ENCODE measurements around the gene EHBP1. TPM values are rescaled to one million over a fixed set of nuclear protein-coding genes. Genes with fewer than 3 reads are reported as not detected.

The EHBP1 gene
- total and polyA plus RNA-seq, 11 donors, result 5.2 to 34.2 (median 18.1) TPM

DNA sequence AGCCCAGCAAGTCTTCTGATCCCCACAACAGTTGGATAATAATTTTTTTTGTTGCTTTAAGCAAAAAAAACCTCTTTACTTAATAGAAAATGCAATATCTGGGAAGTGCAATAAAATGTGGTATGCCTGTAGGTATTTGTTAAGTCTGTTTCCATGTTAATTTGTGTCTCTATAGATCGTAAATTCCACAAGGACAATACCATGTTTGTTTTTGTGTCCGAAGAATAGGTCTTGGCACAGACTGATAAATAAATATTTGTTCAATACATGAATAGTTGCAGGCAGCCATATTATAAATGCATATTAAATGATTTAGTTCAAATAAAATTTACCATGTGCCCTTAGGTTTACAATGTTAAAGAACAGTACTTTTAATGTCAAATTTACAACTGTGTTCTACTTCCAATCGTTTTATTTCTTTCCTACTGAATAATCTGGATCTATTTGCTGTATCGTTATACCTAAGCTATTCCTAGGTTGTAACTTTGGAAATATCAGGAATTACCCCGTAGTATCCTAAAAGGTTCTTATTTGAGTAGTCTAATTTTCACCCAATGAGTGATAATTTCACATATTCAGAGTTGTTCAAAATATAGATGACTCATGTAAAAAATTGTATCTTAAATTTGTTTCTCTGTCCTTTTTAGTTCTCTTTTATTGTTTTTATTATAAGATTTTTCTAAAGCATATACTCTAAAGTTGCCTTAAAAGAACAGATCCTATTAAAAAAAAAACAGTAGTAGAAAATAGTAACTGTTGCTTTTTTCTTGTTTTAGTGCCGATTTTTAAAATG is 151.8 kb downstream of the EHBP1 start:
- WGBS, 4 donors, result 78 to 95% (median 88%) methylated on average over 6 of the region's 6 CpGs
- peaks cover 0 to 35% (median 3%) of the 10 kb centered on the region in 9 donors for H3K36me3 ChIP-seq
- H3K27ac ChIP-seq, result no peak overlapping the region
- intact Hi-C loops (cut with DNase I), result no loop called here
- H3K9me3 ChIP-seq, result peaks cover 0 to 12% (median 0%) of the 10 kb centered on the region in 12 donors
- DNase-seq (no peak), ATAC-seq (no peak)
- no peaks in the 10 kb centered on the region for H3K27me3 ChIP-seq
- H3K4me3 ChIP-seq, result no peak overlapping the region
- TF ChIP-seq, protein P1, sequence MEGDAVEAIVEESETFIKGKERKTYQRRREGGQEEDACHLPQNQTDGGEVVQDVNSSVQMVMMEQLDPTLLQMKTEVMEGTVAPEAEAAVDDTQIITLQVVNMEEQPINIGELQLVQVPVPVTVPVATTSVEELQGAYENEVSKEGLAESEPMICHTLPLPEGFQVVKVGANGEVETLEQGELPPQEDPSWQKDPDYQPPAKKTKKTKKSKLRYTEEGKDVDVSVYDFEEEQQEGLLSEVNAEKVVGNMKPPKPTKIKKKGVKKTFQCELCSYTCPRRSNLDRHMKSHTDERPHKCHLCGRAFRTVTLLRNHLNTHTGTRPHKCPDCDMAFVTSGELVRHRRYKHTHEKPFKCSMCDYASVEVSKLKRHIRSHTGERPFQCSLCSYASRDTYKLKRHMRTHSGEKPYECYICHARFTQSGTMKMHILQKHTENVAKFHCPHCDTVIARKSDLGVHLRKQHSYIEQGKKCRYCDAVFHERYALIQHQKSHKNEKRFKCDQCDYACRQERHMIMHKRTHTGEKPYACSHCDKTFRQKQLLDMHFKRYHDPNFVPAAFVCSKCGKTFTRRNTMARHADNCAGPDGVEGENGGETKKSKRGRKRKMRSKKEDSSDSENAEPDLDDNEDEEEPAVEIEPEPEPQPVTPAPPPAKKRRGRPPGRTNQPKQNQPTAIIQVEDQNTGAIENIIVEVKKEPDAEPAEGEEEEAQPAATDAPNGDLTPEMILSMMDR (IDR thresholded peaks at IDR 0.05), result no peak
- no peak for TF ChIP-seq POLR2A (IDR thresholded peaks at IDR 0.05)
- H3K4me1 ChIP-seq, result peaks cover 0 to 5% (median 0%) of the 10 kb centered on the region in 12 donors

- H3K36me3 ChIP-seq, result peaks cover 0 to 35% (median 3%) of the 10 kb centered on the region in 9 donors
- H3K27ac ChIP-seq, result no peak overlapping the region
- no peaks in the 10 kb centered on the region for H3K27me3 ChIP-seq
- TF ChIP-seq POLR2A (IDR thresholded peaks at IDR 0.05), result no peak
- TF ChIP-seq, protein P1 (IDR thresholded peaks at IDR 0.05), result no peak
- DNase-seq, result no peak
- H3K4me3 ChIP-seq, result no peak overlapping the region
- intact Hi-C loops (cut with DNase I), result no loop called here
- no peak for ATAC-seq
- peaks cover 0 to 5% (median 0%) of the 10 kb centered on the region in 12 donors for H3K4me1 ChIP-seq
- H3K9me3 ChIP-seq, result peaks cover 0 to 9% (median 0%) of the 10 kb centered on the region in 12 donors
- WGBS, 4 donors, result 83 to 91% (median 89%) methylated on average over 2 of the region's 2 CpGs
Observed at GRCh38 chr2:62858231-62858832, 152.8 kb downstream of the EHBP1 start.

DNA sequence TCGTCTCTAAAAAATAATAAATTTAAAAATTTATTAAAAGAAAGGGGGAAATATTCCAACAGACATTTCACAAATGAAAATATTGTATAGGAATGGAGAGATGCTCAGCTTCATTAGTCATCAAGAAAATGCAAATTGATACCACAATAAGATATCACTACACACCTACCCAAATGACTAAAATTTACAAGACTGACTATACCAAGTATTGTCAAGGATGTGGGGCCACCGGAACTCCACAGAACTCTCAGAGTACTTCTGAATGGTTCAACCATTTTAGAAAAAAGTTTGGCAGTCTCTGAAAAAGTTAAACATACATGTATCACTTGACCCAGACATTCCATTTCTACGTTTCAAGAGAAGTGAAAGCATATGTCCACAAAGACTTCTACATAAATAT is 163.4 kb downstream of the EHBP1 start:
- H3K36me3 ChIP-seq, result peaks cover 0 to 54% (median 21%) of the 10 kb centered on the region in 9 donors
- DNase-seq (no peak), ATAC-seq (no peak)
- peaks cover 0 to 16% (median 8%) of the 10 kb centered on the region in 12 donors for H3K9me3 ChIP-seq
- intact Hi-C loops (cut with DNase I), result no loop called here
- no peak overlapping the region for H3K4me3 ChIP-seq
- H3K27ac ChIP-seq, result no peak overlapping the region
- 93 to 98% (median 97%) methylated on average over 3 of the region's 3 CpGs for WGBS, 4 donors
- H3K27me3 ChIP-seq, result no peaks in the 10 kb centered on the region
- TF ChIP-seq, protein P1 (IDR thresholded peaks at IDR 0.05), result no peak
- no peak for TF ChIP-seq POLR2A (IDR thresholded peaks at IDR 0.05)
- H3K4me1 ChIP-seq, result no peaks in the 10 kb centered on the region

GRCh38 chr2:62870966-62871365 is 165.5 kb downstream of the EHBP1 start:
- no peaks in the 10 kb centered on the region for H3K4me1 ChIP-seq
- DNase-seq (no peak), ATAC-seq (no peak)
- intact Hi-C loops (cut with DNase I), result no loop called here
- peaks cover 2 to 60% (median 27%) of the 10 kb centered on the region in 9 donors for H3K36me3 ChIP-seq
- H3K27me3 ChIP-seq, result no peaks in the 10 kb centered on the region
- H3K27ac ChIP-seq, result no peak overlapping the region
- TF ChIP-seq POLR2A (IDR thresholded peaks at IDR 0.05), result no peak
- TF ChIP-seq, protein P1 (IDR thresholded peaks at IDR 0.05), result no peak
- no peak overlapping the region for H3K4me3 ChIP-seq
- H3K9me3 ChIP-seq, result peaks cover 0 to 21% (median 8%) of the 10 kb centered on the region in 12 donors
- 96 to 100% (median 99%) methylated on average over 1 of the region's 1 CpG for WGBS, 4 donors
